Colon (tissue), 2 donors: ENCODE measurements around the gene HIVEP1.
"Not testable (repeated sequence)": the region's sequence is repeated elsewhere in the genome, so short reads cannot be mapped to it uniquely, and the experiment has no call there.

Experiments used
- FAIRE-seq: peaks from 2 replicates; lab custom pipeline; 2012; peaks lifted over from hg19 to GRCh38; lab: Jason Lieb, UNC
- donor health status: control.
- donor health status: control.

The HIVEP1 gene

DNA sequence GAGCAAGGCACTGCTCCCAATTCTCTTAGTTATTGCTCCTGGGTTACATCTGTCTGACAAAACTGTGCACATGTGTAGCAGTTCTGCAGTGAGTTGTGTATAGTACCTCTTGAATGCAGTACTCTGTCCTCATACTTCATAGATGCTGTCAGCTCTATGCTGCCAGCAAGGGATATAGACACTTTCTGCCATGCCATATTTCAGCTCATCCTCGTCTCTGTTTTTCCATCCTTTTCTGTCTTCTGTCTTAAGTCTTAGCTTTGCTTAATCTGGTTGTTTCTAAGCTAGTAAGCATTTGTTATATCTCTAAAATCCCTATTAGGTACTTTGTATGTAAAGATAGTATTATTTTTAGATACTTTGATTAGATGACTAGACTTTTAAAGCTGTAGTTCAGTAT lies 76.4 kb downstream of the HIVEP1 start:
- FAIRE-seq, result no peak

GRCh38 chr6:12090714-12091113 lies 78.6 kb downstream of the HIVEP1 start:
- no peak for FAIRE-seq

DNA sequence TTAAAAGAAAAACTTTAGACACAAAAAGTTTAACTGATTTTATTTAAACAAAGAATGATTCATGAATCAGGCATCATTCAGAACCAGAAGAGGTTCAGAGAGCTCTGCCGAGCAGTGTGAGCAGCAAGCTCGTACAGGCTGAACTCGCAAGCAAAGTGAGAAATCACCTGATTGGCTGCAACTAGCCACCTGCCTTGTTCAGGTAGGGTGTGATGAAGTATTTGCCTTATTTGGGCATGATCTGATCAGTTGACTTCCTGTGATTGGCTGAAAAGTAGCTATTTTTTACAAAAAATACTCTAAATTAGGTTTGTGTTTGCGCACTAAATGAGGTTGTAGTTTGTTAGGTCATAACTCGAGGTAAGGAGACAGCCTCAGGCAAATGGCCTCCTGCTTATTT lies 80.7 kb downstream of the HIVEP1 start:
- no peak for FAIRE-seq

DNA sequence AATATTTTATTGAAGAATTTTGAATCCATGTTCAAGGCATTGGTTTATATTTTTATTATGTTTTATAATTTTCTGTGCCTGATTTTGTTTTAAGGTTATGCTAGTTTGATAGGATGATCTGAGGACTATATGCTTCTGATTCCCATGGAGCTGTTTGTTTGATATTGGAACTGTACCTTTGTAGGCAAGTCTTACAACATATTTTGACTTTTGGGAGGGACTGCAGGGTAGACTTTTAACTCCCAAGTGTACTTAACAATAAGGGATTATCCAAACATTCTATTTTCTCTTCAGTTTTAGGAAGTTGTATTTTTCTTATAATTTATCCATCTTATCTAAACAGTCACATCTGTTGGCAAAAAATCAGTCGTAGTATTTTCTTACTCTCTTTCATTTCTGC lies 82.6 kb downstream of the HIVEP1 start:
- no peak for FAIRE-seq

DNA sequence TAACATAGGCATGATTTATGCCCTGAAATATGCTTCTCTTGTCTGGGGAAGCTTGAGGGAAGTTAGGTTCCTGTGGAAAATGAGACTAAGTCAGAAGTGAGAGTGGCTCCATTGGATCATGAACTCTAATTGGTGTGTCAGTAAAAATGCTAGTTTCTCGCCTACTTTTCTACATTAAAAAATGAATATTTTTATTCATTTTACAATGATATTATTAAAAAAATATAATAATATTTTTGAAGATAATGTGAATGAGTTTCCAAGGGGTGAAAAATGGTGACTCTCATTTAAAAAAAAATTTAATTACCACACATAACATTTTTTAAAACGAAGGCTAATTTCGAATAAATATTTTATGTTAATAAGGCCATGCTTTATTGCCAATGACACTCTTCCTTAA lies 84.2 kb downstream of the HIVEP1 start:
- no peak for FAIRE-seq

DNA sequence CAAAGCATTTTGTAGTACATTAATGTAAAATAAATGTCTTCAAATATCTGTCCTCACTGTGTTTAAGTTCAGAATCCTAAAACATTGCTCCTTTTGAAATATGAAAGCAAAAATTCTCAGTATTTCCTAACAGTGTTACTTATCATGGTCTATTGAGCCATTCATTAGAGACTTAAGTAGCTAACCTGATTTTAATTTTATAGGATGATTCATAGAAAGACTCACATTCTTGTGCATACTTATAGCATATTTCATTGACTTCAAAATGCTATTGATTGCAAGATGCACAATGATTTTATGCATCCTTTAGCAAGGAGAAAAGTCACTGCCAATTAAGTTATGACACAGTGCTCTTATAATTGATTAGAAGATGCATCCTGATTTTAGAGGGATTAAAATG lies 85.7 kb downstream of the HIVEP1 start:
- no peak for FAIRE-seq

DNA sequence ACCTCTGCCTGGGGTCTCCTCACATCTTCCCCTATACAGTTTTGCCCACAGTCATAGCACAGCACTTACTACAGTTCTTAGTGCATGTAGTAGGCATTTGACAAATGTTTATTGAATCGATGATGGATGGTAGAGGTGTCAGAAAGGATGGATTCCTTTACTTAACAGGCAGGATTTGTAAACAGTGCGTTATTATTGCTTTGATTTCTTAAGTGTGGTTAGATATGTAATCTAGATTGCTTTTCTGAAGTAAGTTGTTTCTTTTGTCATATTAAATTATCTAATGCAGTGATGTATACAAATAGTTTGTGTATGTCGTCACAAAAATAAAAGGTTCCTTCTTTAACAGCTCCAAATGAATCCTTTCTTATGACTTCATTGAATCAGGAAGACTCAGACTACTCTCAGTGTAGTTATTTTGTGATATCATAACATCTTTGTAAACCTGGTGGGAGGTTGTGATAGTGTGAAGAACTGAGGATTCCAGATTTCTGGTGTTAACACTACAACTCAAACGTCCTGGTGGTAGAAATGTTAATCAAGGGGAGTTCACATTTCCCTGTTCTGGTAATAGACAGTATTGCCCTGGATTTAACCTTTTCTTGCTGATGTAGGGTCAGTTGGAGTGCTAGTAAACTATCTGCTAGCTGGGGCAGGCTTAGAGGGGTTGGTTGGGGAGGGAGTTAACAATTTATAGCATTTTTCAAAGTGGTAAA lies 87.7 kb downstream of the HIVEP1 start:
- no peak for FAIRE-seq

DNA sequence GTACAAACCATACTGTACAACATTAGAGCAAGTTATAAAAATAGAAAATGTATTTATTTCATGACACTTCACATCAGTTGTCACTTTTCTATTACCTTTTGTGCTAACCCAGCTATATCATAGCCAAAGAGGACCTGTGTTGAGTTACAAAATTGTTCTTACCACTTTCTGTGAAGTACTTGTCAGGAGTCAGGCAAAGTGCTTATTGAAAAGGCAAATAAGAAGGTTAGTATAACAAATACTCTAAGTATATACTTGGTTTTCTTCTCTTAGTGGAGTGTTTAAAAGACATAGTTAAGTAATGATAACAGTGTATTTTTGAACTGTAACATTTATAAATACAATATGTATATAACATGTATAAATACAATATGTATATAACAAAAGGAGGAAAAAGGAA lies 88.9 kb downstream of the HIVEP1 start:
- peak; percentile 36 for FAIRE-seq

GRCh38 chr6:12101653-12102312 lies 89.7 kb downstream of the HIVEP1 start:
- no peak for FAIRE-seq

- FAIRE-seq, result no peak
Measured at GRCh38 chr6:12102350-12102749, 90.2 kb downstream of the HIVEP1 start.

GRCh38 chr6:12103158-12103557 lies 91.0 kb downstream of the HIVEP1 start:
- no peak for FAIRE-seq

- FAIRE-seq, result no peak
Measured at GRCh38 chr6:12105271-12105670, 93.2 kb downstream of the HIVEP1 start.

GRCh38 chr6:12108376-12108775 lies 96.3 kb downstream of the HIVEP1 start:
- FAIRE-seq, result not testable (repeated sequence)

DNA sequence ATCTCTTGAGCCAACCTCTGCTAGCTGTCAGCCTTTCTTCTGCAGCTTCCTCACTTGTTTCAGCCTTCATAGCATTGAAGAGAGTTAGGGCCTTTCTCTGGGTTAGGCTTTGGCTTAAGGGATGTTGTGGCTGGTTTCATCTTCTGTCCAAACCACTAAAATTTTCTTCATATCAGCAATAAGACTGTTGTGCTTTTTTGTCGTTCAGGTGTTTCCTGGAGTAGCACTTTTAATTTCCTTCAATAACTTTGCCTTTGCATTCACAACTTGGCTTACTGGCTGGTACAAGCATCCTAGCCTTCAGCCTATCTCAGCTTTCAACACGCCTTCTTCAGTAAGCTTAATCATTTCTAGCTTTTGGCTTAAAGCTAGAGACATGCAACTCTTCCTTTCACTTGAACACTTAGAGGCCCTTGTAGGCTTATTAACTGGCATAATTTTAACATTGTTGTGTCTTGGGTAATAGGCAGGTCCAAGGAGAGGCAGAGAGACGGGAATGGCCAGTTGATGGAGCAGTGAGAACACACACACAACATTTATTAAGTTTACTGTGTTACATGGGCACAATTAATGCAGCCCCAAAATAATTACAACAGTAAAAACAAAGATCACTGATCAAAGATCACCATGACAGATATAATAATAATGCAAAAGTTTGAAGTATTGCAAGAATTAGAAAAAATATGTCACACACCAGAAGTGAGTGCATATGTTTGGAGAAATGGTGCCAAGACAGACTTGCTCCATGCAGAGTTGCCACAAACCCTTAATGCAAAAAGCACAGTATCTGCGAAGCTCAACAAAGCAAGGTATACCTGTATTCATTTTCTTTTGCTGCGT lies 98.6 kb downstream of the HIVEP1 start:
- FAIRE-seq, result no peak

DNA sequence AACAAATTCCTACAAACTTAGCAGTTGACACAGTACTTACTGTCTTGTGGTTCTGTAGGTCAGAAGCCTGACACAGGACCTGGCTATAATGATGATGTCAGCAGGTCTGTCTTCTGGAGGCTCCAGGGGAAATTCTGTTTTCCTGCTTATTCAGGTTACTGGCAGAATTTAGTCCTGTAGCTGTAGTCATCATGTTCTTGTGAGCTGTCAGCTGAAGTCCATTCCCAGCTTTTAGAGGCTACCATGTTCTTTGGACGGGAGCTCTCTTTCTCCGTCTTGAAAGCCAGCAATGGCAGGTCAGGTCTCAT lies 99.2 kb downstream of the HIVEP1 start:
- no peak for FAIRE-seq

DNA sequence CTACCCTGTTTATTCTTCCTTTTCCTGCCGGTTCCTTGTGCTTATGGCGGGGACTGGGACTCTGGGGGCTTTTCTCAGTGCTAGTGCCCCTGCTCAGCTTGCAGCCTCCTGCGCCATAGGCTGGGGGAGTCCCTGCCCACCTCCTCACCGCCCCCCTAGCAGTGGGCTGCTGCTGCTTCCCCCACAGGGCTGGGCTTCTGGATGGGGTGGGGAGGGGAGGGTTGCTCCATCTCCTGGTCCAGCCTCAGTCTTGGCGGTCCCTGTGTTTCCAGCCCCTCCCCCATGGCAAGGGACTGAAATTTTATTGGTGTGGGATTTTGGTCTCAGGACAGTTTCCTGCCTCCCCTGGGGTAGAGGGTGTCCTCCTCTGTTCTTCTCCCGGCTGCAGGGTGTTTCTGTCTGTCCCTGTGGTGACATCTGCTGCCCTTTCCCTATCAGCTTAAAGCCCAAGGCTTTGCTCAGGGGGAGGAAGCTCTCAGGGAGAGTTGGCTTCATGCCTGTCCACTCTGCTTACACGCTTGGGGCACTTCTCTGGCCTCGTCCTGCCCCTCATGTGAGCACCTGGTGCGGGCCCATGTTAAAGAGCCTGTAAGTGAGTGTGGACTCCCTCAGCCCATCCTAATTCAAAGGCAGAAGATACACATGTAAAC lies 100.6 kb downstream of the HIVEP1 start:
- no peak for FAIRE-seq

GRCh38 chr6:12113190-12113577 lies 101.1 kb downstream of the HIVEP1 start:
- no peak for FAIRE-seq

GRCh38 chr6:12114055-12114503 lies 102.0 kb downstream of the HIVEP1 start:
- no peak for FAIRE-seq

- FAIRE-seq, result no peak
Measured at GRCh38 chr6:12115001-12115400, 102.9 kb downstream of the HIVEP1 start.

GRCh38 chr6:12115492-12115891 lies 103.4 kb downstream of the HIVEP1 start:
- FAIRE-seq, result no peak

- no peak for FAIRE-seq
Measured at GRCh38 chr6:12116264-12116800, 104.2 kb downstream of the HIVEP1 start.

- peak; percentile 43 for FAIRE-seq
Measured at GRCh38 chr6:12116978-12117377, 104.9 kb downstream of the HIVEP1 start.
